Stimulated activated CD4-positive, alpha-beta T cell treated with anti-CD3 and anti-CD28 coated beads, Interleukin-15, amount 100 ng/mL, for 24 hours (primary cell): Measurements from ENCODE around the gene FKBP2.
"Not testable (repeated sequence)": the region's sequence is repeated elsewhere in the genome, so short reads cannot be mapped to it uniquely, and the experiment has no call there.

Source experiments
- DNase-seq: peaks from one replicate; pipeline ENCODE4 v3.0.0-alpha.2; 2020

The FKBP2 gene

DNA sequence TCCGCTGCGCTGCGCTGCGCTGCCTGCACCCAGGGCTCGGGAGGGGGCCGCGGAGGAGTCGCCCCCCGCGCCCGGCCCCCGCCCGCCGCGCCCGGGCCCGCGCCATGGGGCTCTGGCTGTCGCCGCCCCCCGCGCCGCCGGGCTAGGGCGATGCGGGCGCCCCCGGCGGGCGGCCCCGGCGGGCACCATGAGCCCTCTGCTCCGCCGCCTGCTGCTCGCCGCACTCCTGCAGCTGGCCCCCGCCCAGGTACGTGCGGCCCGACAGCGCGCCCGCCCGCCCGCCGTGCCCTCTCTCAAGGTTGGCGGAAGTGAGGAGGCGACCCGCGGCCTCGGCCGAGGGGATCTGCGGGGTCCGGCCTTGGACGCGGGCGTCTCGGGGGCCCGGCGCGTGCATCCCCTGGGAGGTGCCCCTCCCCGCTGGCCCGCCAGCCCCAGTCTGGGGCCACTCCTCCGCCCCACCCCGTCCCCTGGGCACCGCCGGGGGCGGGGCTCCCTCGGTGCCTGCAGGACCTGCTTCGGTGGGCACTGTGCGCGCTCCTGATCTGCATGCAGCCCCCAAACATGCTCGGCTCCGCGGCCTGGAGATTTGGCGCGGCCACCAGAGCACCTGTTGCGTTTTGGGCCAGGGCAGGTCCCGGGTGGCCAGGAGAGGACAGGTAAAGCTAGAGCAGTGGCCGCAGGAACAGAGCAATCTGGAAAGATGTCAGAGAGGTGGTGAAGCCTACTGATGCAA is 6.1 kb upstream of the FKBP2 start:
- DNase-seq = peak; percentile 68

DNA sequence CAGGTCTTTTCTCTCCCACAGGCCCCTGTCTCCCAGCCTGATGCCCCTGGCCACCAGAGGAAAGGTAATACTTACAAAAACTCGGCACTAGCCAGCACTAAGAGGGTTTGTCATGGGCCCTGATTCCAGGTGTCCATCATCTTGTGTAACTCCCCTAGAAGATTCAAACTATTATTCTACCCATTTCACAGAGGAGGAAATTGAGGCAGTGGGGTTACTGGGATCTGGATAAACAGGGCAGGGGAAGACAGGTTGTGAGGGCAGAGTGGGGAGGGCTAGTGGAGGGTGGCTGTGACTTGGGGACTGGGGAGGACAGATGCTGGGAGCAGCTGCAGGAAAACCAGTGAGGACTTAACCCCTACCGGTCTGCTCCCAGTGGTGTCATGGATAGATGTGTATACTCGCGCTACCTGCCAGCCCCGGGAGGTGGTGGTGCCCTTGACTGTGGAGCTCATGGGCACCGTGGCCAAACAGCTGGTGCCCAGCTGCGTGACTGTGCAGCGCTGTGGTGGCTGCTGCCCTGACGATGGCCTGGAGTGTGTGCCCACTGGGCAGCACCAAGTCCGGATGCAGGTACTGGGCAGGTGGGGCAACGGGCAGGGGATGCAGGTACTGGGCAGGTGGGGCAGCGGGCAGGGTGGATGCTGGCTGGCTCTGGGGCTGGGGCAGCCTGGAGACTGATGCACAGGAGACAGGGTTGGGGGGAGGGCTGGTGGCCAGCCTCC is 5.3 kb upstream of the FKBP2 start:
- no peak for DNase-seq

DNA sequence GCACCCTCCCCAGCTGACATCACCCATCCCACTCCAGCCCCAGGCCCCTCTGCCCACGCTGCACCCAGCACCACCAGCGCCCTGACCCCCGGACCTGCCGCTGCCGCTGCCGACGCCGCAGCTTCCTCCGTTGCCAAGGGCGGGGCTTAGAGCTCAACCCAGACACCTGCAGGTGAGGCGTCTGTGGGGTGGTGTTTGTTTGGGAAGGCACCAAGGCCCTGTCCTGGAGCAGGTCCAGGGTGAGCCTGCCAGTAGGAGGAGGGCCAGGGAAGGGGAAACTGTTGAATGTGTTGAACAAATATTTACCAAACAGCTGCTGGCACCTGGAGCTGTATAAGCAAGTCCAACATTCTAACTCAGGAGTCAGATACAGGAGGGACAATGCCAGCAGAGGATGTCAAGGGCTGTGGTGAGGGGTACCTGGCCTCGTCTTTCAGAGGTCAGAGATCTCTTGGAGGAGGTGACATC is 3.4 kb upstream of the FKBP2 start:
- no peak for DNase-seq

DNA sequence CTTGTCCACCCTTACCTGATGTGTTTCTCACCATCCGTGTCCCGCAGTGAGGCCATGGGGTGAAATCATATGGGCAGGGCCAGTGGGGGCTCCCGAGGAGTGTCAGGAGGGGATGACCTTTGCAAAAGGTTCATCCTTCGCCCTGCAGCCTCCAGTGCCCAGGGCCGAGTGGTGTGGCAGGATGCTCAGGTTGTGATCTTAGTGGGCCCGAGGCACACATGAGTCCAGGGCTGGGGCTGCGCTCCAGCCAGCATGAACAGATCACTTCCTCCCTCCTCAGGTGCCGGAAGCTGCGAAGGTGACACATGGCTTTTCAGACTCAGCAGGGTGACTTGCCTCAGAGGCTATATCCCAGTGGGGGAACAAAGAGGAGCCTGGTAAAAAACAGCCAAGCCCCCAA is 2.8 kb upstream of the FKBP2 start:
- no peak for DNase-seq

DNA sequence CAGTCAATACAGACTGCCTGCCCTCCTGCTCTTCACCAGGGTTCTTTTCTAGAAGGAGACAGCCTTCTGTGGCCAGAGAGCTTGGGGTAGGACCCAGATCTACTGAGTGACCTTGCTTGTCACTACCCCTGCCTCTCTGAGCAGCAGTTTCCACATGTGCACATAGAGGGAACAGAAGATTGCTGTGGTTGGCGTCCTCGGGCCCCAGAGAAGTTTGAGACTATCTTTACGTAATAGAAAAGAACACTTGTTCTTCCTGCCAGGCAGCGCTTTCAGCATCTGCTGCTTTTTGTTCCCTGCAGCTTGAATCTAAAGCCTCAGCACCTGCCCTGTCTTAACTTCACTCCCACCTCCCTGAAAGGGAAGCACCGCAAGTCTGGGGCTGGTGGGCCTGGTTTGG is 1.9 kb upstream of the FKBP2 start:
- no peak for DNase-seq

DNA sequence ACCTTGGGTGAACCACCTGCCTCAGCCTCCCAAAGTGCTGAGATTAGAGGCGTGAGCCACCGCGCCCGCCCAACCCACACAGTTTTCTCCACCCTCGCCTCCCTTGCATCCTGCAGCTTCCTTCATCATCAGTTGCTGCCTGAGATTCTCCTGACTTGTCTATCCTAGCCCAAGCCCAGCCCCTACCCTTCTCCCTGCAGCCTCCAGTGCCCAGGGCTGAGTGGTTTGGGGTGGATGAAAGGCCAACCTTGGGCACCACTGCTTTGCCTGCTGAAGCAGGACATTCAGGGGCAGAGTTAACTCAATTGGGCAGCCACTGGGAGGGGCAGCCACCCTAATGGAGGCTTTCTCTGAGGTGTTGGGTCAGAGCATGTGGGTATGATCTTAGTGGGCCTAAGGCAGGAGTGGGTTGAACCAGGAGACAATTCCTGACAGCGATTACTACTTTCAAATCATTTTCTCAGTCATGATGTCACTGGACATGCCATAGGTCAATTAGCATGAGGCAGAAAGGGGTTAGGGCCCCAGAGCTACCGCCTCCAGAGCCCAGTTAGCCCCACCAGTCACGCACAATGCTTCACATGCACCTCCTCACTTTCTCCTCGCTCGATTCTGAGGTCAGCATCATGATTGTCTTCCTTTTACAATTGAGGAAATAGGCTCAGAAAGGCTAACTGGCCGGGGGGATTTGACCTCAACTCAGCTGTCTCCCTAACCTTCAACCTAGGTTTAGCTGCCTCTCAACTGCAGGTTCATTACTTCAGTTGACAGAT is 1.0 kb upstream of the FKBP2 start:
- DNase-seq = no peak

DNA sequence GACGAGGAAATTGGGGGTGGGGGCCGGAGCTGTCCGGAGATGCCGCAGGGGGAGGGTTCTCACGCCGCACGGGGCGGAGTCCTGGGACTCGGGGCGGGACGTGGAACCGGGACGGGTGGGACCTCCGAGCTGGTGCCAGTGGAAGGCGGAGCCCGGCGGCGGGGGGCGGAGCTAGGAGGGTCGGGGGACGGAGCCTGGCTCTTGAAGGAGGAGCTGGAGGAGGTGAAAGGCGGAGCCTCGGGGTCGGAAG is 271 bp downstream of the FKBP2 start:
- peak; percentile 100 for DNase-seq

DNA sequence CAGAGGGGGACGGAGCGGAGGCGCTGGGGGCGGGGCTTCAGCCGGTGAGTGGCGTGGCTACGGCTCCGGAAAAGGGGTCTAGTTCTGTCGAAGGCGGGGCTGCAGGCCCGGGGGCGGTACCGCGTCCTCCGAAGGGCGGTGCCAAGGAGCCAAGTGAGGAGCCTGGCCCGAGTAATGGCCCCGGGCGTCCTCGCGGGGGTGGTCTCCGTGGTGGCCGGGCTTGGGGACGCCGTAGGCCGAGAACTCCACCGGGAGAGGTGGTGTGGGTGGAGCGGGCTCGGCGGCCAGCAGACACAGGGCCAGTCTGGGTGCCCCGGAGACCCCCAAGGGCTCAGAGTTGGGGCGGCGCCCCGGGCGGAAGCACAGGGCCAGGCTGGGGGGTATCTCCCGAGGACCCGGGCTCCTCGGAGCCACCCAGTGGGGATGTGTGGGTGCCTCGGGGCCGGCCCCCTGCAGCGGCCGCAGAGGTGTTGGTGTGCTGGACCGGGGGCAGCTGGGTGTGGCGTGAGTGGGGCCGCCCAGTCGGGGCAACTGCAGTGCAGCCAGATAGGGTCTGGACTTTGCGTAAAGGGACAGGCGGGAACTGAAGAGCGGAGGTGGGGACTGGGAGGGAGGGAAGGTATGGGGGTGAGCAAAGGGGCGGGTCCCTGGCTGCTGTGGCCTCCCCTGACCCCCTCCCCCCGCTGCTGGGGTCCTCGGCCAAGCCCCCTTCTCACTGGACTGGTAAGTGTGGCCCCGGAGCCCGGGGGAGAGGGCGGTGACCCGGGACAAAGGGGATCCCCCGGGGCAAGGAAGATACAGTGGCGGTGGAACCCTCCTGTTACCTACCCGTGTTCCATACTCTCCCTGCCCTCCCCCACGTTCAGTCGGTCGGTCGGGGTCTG is 838 bp downstream of the FKBP2 start:
- DNase-seq = peak; percentile 49

DNA sequence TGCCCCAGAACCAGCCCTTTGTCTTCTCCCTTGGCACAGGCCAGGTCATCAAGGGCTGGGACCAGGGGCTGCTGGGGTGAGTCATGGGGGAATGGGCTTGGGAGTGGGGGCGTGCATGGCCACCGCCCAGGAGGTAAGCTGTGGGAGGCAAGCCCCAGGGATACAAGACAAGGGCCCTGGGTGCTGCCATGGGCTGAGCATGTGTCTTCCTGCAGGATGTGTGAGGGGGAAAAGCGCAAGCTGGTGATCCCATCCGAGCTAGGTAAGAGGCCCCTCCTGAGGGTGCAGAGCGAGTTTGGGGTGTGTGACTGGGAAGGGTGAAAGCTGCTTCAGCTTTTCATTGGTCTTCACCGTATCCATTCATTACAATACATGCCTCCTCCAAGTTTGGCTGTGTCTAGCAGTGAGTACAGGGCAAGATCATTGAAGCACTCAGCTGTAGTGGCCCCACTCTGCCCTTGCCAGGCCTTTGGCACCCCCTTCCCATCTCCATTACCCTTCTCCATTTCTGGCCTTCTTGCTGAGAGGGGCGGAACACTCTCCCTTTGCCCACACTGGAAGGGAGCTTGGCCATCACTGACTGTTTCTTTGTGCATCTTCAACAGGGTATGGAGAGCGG is 2.5 kb downstream of the FKBP2 start:
- no peak for DNase-seq

DNA sequence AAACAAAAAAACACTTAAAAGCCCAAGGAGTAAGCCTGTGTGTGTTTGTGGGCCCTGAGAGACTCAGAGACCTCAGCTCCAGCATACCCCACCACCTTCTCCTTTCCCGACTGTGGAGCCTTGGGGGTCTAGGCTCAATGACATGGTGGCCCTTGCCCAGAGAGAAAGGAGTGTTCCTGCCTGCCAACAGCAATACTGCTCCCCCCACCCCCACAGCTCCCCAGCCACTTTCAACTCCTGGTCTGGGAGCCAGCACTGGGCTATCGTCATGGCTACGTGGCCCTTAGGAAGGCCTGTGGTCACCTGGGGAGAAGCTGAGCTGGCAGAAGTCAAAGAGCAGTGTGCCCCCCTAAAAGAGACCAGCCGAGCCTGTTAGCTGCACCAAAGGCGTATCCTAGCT is 3.2 kb downstream of the FKBP2 start:
- no peak for DNase-seq

DNA sequence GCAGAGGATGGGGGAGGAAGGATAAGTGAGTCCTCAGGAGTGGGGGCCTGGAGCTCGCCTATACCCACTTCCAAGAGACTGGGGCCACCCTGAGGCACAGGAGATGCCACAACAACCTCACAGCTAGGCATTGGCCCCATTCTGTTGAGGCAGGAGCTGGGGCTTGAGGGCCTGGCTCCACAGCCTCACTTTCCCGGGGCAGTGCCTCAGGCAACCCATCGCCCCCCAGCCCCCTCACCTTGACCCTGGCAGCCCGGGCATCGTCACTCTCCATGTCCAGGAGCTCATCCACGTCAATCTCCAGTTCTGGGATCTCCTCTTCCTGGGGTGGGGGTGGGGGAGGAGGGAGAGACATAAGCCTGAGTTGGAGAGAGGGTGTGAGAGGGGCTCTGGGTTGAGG is 4.1 kb downstream of the FKBP2 start:
- DNase-seq = no peak

DNA sequence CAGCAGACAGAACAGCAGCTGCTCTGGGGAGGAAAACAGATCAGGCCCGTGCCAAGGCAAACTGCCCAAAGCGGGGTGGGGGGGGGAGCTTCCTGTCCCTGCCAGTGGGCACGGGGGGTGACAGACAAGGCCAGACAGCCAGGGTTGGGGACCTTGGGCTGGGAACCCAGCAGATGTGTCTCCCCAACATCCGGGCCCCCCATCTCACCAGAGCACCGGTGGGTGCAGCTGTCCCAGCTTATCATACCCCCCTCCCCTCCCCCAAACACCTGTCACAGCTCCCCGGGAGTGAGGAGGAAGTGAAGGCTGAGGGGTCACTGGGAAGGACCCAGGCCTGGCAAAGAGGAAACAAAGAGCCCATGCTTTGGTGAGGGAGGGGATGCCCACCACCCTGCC is 4.5 kb downstream of the FKBP2 start:
- DNase-seq = peak; percentile 44

DNA sequence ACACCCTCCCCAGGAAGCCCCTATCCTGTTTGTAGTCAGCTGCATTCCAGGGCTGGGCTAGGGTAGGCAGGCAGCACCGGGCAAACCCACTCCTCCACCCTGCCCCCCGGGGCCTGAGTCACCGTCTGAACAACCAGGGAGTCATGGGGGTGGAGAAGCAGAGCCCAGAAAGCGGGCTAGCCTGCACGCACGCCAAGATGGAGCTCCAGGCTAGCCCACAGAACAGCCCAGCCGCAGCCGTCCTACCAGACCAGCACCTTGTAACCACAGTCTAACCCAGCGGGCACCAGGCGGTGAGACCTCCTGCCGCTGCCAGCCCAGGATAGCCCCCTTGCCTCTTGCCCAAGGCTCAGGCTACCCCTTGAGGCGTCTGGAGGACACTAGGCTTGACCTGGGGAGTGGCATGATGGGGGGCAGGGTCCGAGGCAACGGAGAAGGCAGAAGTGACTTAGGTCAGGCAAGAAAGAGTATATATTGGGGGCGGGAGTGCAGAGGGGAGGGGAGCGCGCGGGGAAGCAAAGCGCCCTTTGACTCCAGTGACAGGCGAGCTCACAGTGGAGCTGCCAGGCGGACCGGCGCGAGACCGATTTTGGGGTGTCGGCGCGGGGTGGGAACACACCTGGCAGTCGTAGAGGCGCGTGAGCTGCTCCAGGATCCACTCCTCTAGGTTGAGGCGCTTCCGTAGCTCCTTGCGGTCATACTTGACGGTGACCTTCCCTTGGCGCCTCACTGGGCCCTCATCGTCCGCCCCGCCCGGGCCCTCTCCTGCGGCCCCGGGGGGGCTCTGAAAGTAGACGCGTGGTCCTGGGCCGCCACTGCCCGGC is 5.1 kb downstream of the FKBP2 start:
- DNase-seq = peak; percentile 90

DNA sequence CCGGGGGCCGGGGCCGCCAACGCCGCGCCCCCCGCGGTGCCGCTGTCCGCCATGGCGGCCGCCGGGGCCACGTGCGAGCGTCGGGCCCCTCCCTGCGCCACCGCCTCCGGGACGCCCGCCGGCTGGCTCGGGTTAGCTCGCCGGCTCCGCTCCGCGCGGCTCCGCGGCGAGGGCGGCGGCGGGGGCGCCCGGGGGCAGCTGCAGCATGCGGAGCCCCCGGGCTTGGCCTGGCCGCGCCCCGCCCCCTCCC is 5.7 kb downstream of the FKBP2 start:
- not testable (repeated sequence) for DNase-seq

DNA sequence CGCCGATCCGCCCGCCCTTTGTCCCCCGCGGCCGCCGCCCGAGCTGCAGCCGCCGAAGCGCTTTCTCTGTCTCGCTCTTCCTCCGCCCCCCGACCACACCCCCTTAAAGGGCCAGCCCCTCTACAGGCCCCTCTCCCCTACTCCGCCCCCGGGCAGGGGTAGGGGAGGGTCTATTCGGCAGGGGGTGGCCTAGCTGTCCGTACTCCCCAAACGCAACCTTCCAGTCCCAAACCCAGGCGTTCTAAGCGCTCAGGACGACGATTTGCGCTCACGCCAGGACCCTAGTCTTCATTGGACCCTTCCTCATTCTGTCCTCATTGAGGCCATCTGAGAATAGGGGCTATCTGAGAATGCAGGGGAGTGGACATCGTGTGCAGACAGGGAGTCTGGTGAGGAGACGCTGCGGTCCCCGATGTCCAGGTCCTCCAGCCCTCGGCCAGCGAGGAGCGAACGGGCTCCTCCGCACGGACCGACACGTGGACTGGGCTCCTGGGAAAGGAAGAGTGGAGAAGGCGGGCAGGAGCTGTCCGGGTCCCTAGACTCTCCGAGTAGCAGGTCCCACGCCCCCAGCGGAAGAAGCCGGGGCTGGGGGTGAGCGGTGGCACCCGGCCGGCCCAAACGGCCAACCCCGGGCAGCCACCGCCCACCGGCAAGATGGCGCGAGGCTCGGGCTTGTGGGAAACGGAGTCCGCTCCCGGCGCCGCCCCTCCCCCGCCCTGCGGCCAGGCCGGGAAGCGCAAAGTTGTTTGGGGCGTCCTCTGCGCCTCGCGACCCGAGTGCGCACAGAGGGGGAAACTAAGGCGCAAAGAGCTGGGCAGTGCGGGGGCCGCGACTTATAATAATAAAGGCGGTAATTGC is 6.2 kb downstream of the FKBP2 start, which contains the start of gene PPP1R14B:
PPP1R14B (minus strand) TSS at position 73 of the 858 bp plus-strand sequence. CDS start 270 bp downstream, outside the sequence.
- DNase-seq = peak; percentile 93

DNA sequence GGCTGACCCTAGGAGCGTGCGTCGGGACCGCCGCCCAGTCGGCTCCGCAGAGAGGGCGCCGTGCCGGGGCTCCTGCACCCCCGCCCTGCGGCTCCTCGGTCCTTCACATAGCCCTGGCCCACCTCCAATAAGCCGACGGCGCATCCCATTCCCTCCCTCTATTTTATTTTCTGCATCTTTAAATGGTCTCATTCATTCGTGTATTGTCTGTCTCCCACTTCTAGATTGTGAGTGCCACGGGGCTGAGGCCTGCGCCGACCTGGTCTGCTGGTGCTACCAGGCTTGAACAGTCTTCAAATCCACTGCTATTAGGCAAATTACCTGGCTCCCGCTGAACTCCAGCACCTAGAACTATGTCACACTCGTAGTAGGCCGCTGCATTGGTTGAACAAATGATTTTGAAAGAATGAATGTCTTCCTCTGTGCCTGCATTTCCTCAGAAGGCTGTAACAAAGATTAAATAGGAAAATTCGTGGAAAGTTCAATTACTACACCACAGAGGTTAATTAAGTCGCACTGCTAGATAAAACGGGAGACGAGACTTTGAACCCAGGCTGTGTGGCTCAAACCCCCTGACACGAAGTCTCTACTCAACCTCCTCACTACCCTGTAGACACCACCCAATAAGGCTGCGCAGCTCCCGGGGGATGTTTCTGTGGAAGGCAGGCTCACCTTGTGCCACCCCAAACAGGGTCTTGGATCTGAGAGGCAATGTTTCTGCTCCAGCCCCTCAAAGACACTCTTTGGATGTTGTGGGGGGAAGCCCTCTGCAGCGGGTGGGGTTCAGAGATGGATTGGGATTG is 7.0 kb downstream of the FKBP2 start:
- DNase-seq = no peak

DNA sequence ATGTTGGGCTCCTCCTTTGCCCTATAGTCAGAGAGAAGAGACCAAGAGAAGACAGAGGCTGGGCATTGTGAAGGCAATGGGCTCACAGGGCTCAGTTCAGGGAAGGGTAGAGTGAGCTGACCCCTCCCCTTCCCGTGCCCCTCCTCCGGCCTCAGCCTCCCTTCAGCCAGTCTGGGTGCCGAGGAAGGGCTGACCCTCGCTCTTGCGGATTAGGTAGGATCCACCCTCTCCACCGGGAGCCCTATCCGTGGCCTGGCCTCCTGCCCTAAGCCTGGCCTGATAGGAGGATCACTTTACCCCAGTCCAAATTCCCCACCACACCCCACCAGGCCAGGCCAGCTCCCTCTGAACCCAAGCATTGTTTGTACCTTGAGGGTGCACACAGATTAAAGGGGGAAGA is 7.7 kb downstream of the FKBP2 start:
- DNase-seq = no peak

DNA sequence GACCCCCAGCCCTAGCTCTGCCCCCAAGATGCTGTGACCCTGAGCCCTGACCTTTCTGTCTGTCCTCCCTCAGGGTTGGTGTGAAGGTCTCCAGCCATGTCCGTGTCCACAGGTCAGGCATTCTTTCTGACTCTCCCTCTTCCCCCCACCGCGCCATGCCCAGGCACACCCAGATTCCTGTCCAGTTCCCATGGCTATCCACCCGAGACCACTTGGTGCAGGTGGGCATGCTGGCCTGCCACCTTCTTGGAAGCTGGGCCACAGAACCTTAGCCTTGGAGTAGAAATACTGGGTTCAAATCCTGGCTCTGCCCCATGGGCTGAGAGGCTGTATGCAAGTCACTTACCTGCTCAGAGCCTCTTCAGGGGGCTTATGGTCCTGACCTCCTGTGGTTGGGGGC is 8.1 kb downstream of the FKBP2 start:
- no peak for DNase-seq

DNA sequence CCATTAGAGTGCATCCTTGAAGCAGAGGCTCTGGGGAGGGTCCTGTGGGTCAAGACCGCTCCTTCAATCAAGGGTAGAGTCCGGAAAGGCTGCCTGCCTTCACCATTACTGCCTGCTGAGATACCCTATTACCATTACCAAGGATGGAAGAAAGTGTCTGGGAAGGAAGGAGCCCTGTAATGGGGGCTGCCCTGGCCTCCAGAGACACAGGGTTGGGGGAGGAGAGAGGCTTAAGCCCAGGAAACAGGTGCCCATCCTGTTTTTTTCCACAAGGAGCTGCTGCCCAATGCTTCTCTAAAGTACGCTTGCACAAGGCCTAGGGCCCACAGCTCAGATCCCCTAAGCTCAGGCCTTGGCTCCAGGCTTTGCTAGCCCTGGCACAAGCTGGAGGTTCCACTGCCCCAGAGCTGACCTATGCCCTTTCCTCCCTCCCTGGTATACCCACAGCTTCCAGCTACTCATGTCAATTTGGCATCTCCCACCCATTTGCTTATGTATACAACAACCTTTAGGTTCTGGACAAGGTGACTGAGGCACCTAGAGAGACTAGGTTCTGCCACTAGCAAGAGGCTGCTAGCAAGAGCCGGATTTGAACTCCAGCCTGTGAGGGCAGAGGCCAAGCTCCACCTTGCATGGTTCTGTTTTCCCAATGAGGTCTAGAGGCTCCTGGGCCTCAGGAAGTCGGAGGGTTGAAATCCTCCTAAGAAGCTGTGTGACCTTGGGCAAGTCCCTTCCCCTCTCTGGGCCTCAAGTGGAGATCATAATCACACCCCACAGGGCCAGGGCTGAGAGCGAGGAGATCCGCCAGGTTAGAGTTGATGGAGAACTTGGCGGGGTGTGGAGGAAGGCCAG is 8.9 kb downstream of the FKBP2 start:
- DNase-seq = no peak
